ENCODE data around the gene PUM2.
A peak's percentile ranks its signal among the peaks of the same experiment; 100 is the strongest.
"Not testable (repeated sequence)": the region's sequence is repeated elsewhere in the genome, so short reads cannot be mapped to it uniquely, and the experiment has no call there.

The PUM2 gene

GRCh38 chr2:20291846-20292408 is 58.7 kb downstream of the PUM2 start:
- peaks cover 25% of the 10 kb centered on the region for H3K4me1 Mint-ChIP-seq
- no peak for DNase-seq
- H3K27ac Mint-ChIP-seq: no peak overlapping the region
- no peak overlapping the region for H3K4me3 Mint-ChIP-seq
- no peaks in the 10 kb centered on the region for H3K9me3 Mint-ChIP-seq
- no peak for ATAC-seq
- H3K27me3 Mint-ChIP-seq: no peaks in the 10 kb centered on the region

GRCh38 chr2:20291106-20291564 is 59.5 kb downstream of the PUM2 start:
- Mint-ChIP-seq H3K4me1 (peaks cover 17% of the 10 kb centered on the region), H3K27me3 (no peaks in the 10 kb centered on the region), H3K9me3 (no peaks in the 10 kb centered on the region), H3K27ac (no peak overlapping the region), H3K4me3 (no peak overlapping the region)
- ATAC-seq: peak; percentile 80
- DNase-seq: peak in 1 of 2 donors; percentile 23

- peak overlapping the region in 1 of 2 donors; percentile 64 for H3K27ac Mint-ChIP-seq
- ATAC-seq: no peak
Measured at GRCh38 chr2:20288642-20289340, 61.9 kb downstream of the PUM2 start.

GRCh38 chr2:20282916-20283592 is 67.6 kb downstream of the PUM2 start:
- no peaks in the 10 kb centered on the region for H3K27me3 Mint-ChIP-seq
- H3K9me3 Mint-ChIP-seq: no peaks in the 10 kb centered on the region
- ATAC-seq: no peak
- H3K27ac Mint-ChIP-seq: no peak overlapping the region
- no peak overlapping the region for H3K4me3 Mint-ChIP-seq
- DNase-seq: no peak
- H3K4me1 Mint-ChIP-seq: peaks cover 8% of the 10 kb centered on the region

More at GRCh38 chr2:20288642-20289340, 61.9 kb downstream of the PUM2 start:
- DNase-seq: no peak
- Mint-ChIP-seq H3K4me1 (peaks cover 12% of the 10 kb centered on the region), H3K4me3 (no peak overlapping the region), H3K27me3 (no peaks in the 10 kb centered on the region), H3K9me3 (no peaks in the 10 kb centered on the region)

GRCh38 chr2:20281876-20282275 is 68.8 kb downstream of the PUM2 start:
- H3K4me3 Mint-ChIP-seq: no peak overlapping the region
- H3K4me1 Mint-ChIP-seq: peaks cover 8% of the 10 kb centered on the region
- DNase-seq (no peak), ATAC-seq (no peak)
- H3K27me3 Mint-ChIP-seq: no peaks in the 10 kb centered on the region
- H3K27ac Mint-ChIP-seq: no peak overlapping the region
- H3K9me3 Mint-ChIP-seq: no peaks in the 10 kb centered on the region

- Mint-ChIP-seq H3K9me3 (no peaks in the 10 kb centered on the region), H3K27me3 (no peaks in the 10 kb centered on the region), H3K27ac (no peak overlapping the region), H3K4me3 (no peak overlapping the region), H3K4me1 (no peaks in the 10 kb centered on the region)
- DNase-seq: no peak
- ATAC-seq: no peak
Measured at GRCh38 chr2:20273042-20273441, 77.6 kb downstream of the PUM2 start.

- H3K27ac Mint-ChIP-seq, H3K4me1 Mint-ChIP-seq, H3K4me3 Mint-ChIP-seq, H3K9me3 Mint-ChIP-seq, H3K27me3 Mint-ChIP-seq, ATAC-seq, DNase-seq: not testable (repeated sequence)
Measured at GRCh38 chr2:20268317-20268716, 82.3 kb downstream of the PUM2 start.

- Mint-ChIP-seq H3K27ac (peak overlapping the region in 1 of 2 donors; percentile 46), H3K4me3 (no peak overlapping the region), H3K4me1 (peaks cover 8% of the 10 kb centered on the region), H3K27me3 (no peaks in the 10 kb centered on the region), H3K9me3 (no peaks in the 10 kb centered on the region)
- ATAC-seq (no peak), DNase-seq (no peak)
Measured at GRCh38 chr2:20267529-20267928, 83.1 kb downstream of the PUM2 start.

GRCh38 chr2:20264629-20265028 is 86.0 kb downstream of the PUM2 start:
- DNase-seq (no peak), ATAC-seq (no peak)
- Mint-ChIP-seq H3K27me3 (no peaks in the 10 kb centered on the region), H3K4me3 (no peak overlapping the region), H3K27ac (peak overlapping the region in 1 of 2 donors; percentile 15), H3K9me3 (no peaks in the 10 kb centered on the region), H3K4me1 (peaks cover 8% of the 10 kb centered on the region)

GRCh38 chr2:20257411-20257810 is 93.2 kb downstream of the PUM2 start:
- Mint-ChIP-seq H3K4me1 (no peaks in the 10 kb centered on the region), H3K9me3 (no peaks in the 10 kb centered on the region), H3K27ac (no peak overlapping the region), H3K4me3 (no peak overlapping the region), H3K27me3 (no peaks in the 10 kb centered on the region)
- ATAC-seq (no peak), DNase-seq (no peak)

- no peak overlapping the region for H3K4me3 Mint-ChIP-seq
- no peaks in the 10 kb centered on the region for H3K27me3 Mint-ChIP-seq
- ATAC-seq (no peak), DNase-seq (no peak)
- no peak overlapping the region for H3K27ac Mint-ChIP-seq
- no peaks in the 10 kb centered on the region for H3K4me1 Mint-ChIP-seq
- H3K9me3 Mint-ChIP-seq: no peaks in the 10 kb centered on the region
Measured at GRCh38 chr2:20254731-20255130, 95.9 kb downstream of the PUM2 start.

- no peak for DNase-seq
- H3K27ac Mint-ChIP-seq: peak overlapping the region in 1 of 2 donors; percentile 42
- H3K4me3 Mint-ChIP-seq: no peak overlapping the region
- H3K9me3 Mint-ChIP-seq: no peaks in the 10 kb centered on the region
- ATAC-seq: no peak
- no peaks in the 10 kb centered on the region for H3K27me3 Mint-ChIP-seq
- no peaks in the 10 kb centered on the region for H3K4me1 Mint-ChIP-seq
Measured at GRCh38 chr2:20250436-20250835, 100.2 kb downstream of the PUM2 start.

GRCh38 chr2:20249170-20249569 is 101.5 kb downstream of the PUM2 start:
- Mint-ChIP-seq H3K27me3 (no peaks in the 10 kb centered on the region), H3K27ac (no peak overlapping the region), H3K4me1 (no peaks in the 10 kb centered on the region), H3K9me3 (no peaks in the 10 kb centered on the region), H3K4me3 (no peak overlapping the region)
- ATAC-seq (no peak), DNase-seq (no peak)

- ATAC-seq (no peak), DNase-seq (no peak)
- H3K4me1 Mint-ChIP-seq: peaks cover 9% of the 10 kb centered on the region
- H3K4me3 Mint-ChIP-seq: no peak overlapping the region
- no peaks in the 10 kb centered on the region for H3K9me3 Mint-ChIP-seq
- H3K27me3 Mint-ChIP-seq: no peaks in the 10 kb centered on the region
- no peak overlapping the region for H3K27ac Mint-ChIP-seq
Measured at GRCh38 chr2:20247084-20247483, 103.6 kb downstream of the PUM2 start.

GRCh38 chr2:20243637-20244036 is 107.0 kb downstream of the PUM2 start:
- not testable (repeated sequence) for ATAC-seq, H3K27ac Mint-ChIP-seq, DNase-seq, H3K4me3 Mint-ChIP-seq, H3K27me3 Mint-ChIP-seq, H3K9me3 Mint-ChIP-seq
- peaks cover 18% of the 10 kb centered on the region for H3K4me1 Mint-ChIP-seq

- DNase-seq: peak; percentile 25 to 29
- H3K4me1 Mint-ChIP-seq: peaks cover 18% of the 10 kb centered on the region
- H3K9me3 Mint-ChIP-seq: no peaks in the 10 kb centered on the region
- peak overlapping the region; percentile 42 to 57 for H3K27ac Mint-ChIP-seq
- H3K27me3 Mint-ChIP-seq: no peaks in the 10 kb centered on the region
- ATAC-seq: peak; percentile 69
- H3K4me3 Mint-ChIP-seq: no peak overlapping the region
Measured at GRCh38 chr2:20242727-20243377, 107.8 kb downstream of the PUM2 start.

Measured in stimulated activated naive CD8-positive, alpha-beta T cell treated with anti-CD3 and anti-CD28 coated beads, Interleukin-15, amount 100 ng/mL, for 72 hours (primary cell).